Right lobe of liver (tissue), 4 donors: ENCODE measurements around the gene ATAD1.

ENCODE experiments used
- CTCF ChIP-seq, 4 donors: fragments of 200-600 bp in 3 of 4; fragments of 450-650 bp in 1 of 4; IDR thresholded peaks; one replicate each; pipeline versions ENCODE4 v1.5.1 to v1.8.0; 2016 to 2022; ENCODE audit warnings: antibody characterized with exemption in 4 of 4, mild to moderate bottlenecking in 2 of 4
- POLR2A ChIP-seq: fragments of 450-650 bp; IDR thresholded peaks from one replicate; pipeline ENCODE4 v1.6.1; 2017; ENCODE audit warnings: antibody characterized with exemption, mild to moderate bottlenecking
- donor health status: DM: no; HTN: no; CAD: no.
- donor health status: DM: no; HTN: no; CAD: no.
- donor health status: DM: no; HTN: yes; CAD: no.

DNA sequence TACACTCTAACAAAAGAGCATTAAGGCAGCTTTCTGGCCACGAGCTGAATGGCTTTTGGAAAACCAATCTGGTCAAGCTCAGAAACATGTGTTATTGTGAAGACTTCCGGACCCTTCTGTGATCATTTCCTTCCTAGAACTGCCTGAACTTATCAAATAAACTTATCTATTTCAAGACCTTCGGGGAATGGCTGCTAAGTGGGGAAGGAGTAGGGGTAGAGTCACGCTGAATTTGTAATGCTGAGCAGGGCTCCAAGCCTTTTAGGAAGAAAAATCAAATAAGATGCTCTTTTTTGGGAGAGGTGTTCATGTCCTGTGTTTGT, 101.7 kb downstream of the ATAD1 start:
- no peak for TF ChIP-seq CTCF (IDR thresholded peaks at IDR 0.05)
- no peak for TF ChIP-seq POLR2A
